GM21390 (cell line): ENCODE data around the gene NKD2.

Source experiments
- ATAC-seq: cut with Tn5 transposase; IDR thresholded peaks from one replicate; pipeline ENCODE4 v1.9.1; 2021; ENCODE audit not compliant: unreplicated experiment

The NKD2 gene

GRCh38 chr5:1039706-1040260 is 31.2 kb downstream of the NKD2 start:
- no peak for ATAC-seq

- no peak for ATAC-seq
Measured at GRCh38 chr5:1040571-1040970, 32.0 kb downstream of the NKD2 start.

GRCh38 chr5:1041225-1042143 is 32.9 kb downstream of the NKD2 start:
- no peak for ATAC-seq

GRCh38 chr5:1042626-1043025 is 34.0 kb downstream of the NKD2 start:
- no peak for ATAC-seq

GRCh38 chr5:1043327-1043726 is 34.7 kb downstream of the NKD2 start:
- ATAC-seq = no peak

GRCh38 chr5:1044117-1044516 is 35.5 kb downstream of the NKD2 start:
- no peak for ATAC-seq

GRCh38 chr5:1045960-1046560 is 37.5 kb downstream of the NKD2 start:
- no peak for ATAC-seq

- no peak for ATAC-seq
Measured at GRCh38 chr5:1047332-1047965, 38.8 kb downstream of the NKD2 start.

GRCh38 chr5:1048162-1048721 is 39.6 kb downstream of the NKD2 start:
- no peak for ATAC-seq

GRCh38 chr5:1048861-1049838 is 40.5 kb downstream of the NKD2 start:
- no peak for ATAC-seq

- no peak for ATAC-seq
Measured at GRCh38 chr5:1050423-1051365, 42.1 kb downstream of the NKD2 start.

GRCh38 chr5:1051366-1051720 is 42.7 kb downstream of the NKD2 start:
- ATAC-seq = no peak

GRCh38 chr5:1052076-1052475 is 43.5 kb downstream of the NKD2 start:
- no peak for ATAC-seq

- ATAC-seq = no peak
Measured at GRCh38 chr5:1052641-1053390, 44.2 kb downstream of the NKD2 start.

- no peak for ATAC-seq
Measured at GRCh38 chr5:1053391-1054017, 44.9 kb downstream of the NKD2 start.

- ATAC-seq = no peak
Measured at GRCh38 chr5:1054018-1054798, 45.6 kb downstream of the NKD2 start.
